ENCODE measurements around the gene SYNE1.
A peak's percentile ranks its signal among the peaks of the same experiment; 100 is the strongest.

The SYNE1 gene

DNA sequence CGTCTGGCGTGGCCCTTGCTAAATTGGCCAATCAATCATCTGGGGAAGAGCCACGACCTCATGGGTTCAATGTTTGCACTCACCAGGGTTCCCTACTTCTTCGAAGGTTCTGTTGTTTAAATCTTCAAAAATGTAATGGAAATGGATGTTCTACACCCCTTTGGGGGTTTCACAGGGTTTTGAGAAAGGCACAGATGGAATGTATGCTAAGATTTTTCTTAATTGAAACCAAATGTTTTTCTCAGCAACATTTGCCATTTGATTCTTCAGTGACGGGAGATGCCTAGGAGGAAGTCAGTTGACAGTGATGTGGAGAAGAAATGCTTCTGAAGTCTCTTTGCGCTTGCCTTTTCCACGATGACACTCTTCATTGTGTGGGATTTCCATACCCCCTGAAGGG lies 517.3 kb downstream of the SYNE1 start:
- Mint-ChIP-seq H3K4me3 (no peak overlapping the region), H3K27ac (ENCODE audit: low read depth) (peak overlapping the region; percentile 77), H3K4me1 (peaks cover 16% of the 10 kb centered on the region), H3K27me3 (no peaks in the 10 kb centered on the region), H3K36me3 (ENCODE audit: insufficient read depth) (peaks cover 50% of the 10 kb centered on the region), H3K9me3 (peaks cover 11% of the 10 kb centered on the region)
- DNase-seq (ENCODE audit: low spot score in 2 of 2) (no peak), ATAC-seq (replicated peaks; ENCODE audit: extremely low read depth, poor library complexity, severe bottlenecking) (no peak)

DNA sequence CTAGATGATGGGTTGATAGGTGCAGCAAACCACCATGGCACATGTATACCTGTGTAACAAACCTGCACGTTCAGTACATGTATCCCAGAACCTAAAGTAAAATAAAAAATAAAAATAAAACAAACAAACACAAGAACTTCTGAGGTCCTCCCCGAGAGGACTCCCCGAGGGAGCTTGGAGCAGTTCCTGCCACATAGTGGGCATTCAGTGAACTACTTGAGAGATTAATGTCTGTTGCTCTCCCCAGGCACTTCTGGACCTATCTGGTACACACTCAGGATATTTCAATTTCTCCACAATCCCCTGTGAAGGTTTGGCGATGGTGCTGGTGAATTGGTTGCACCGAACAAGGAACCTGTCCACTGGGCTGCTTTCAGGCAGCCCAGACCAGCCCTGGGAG lies 518.5 kb downstream of the SYNE1 start:
- Mint-ChIP-seq H3K4me1 (peaks cover 16% of the 10 kb centered on the region), H3K9me3 (peaks cover 11% of the 10 kb centered on the region), H3K36me3 (ENCODE audit: insufficient read depth) (peaks cover 41% of the 10 kb centered on the region)

DNA sequence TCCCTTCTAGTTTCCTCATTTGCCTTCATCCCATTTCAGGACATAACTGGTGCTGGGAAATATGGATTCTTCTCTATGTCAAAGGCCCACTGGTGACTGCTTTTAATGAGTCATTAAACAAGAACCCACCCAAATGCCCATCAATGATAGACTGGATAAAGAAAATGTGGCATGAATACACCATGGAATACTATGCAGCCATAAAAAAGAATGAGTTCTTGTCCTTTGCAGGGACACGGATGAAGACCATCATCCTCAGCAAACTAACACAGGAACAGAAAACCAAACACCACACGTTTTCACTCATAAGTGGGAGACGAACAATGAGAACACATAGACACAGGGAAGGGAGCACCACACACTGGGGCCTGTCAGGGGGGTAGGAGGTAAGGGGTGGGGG lies 518.9 kb downstream of the SYNE1 start:
- Mint-ChIP-seq H3K4me3 (no peak overlapping the region), H3K9me3 (peaks cover 11% of the 10 kb centered on the region), H3K27ac (ENCODE audit: low read depth) (no peak overlapping the region), H3K36me3 (ENCODE audit: insufficient read depth) (peaks cover 37% of the 10 kb centered on the region), H3K27me3 (no peaks in the 10 kb centered on the region), H3K4me1 (peaks cover 16% of the 10 kb centered on the region)
- DNase-seq (ENCODE audit: low spot score in 2 of 2): no peak
- ATAC-seq (replicated peaks; ENCODE audit: extremely low read depth, poor library complexity, severe bottlenecking): no peak

More for the DNA sequence above, 518.5 kb downstream of the SYNE1 start:
- DNase-seq (ENCODE audit: low spot score in 2 of 2): no peak
- no peak overlapping the region for H3K4me3 Mint-ChIP-seq
- no peak for ATAC-seq (replicated peaks; ENCODE audit: extremely low read depth, poor library complexity, severe bottlenecking)
- peak overlapping the region; percentile 77 for H3K27ac Mint-ChIP-seq (ENCODE audit: low read depth)
- no peaks in the 10 kb centered on the region for H3K27me3 Mint-ChIP-seq

DNA sequence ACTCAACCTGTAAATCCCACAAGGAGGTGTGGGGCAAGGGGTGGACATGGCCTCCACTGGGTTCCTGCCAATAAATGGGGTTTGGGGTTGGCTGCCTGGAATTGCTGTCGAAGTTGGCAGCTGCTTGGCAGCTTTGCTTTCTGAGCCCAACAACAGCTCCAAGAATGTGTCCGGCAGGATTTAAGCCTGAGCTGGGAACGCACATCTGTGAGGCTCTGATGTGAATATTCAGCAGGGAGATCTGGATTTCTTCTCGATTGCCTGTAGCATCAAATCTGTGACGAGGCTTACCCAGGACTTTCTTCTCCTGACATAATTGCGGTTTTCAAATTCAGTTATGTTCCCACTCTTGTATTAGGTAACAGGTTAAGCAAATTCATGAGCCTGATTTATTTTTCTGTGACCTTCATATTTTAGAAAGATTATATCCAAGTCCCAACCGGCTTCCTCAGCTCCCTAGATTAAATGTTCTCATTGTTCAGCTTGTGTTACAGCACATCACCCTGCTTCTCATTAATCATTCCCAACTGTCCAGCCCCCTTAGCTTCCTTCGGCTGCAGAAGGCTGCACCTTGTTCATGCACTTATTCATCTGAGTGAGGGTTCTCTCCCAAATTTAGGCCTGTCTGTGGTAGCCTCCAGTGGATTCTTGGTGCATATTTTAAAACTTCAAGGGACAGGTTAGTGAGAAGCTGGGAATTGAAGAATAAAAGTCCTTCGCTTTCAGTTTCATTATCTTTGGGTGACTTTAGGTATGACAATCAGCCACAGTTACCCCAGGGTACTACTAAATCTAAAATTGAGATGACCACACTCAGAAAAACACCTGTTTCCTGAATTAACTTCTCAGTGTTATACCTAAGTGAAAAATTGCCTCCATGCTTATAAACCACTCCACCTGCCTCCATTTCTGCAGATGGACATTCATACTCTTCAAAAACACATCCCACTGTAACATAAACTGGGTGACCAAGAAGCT lies 519.7 kb downstream of the SYNE1 start:
- H3K36me3 Mint-ChIP-seq (ENCODE audit: insufficient read depth): peaks cover 31% of the 10 kb centered on the region
- no peak for ATAC-seq (replicated peaks; ENCODE audit: extremely low read depth, poor library complexity, severe bottlenecking)
- H3K27ac Mint-ChIP-seq (ENCODE audit: low read depth): no peak overlapping the region
- H3K4me3 Mint-ChIP-seq: no peak overlapping the region
- no peaks in the 10 kb centered on the region for H3K27me3 Mint-ChIP-seq
- DNase-seq (ENCODE audit: low spot score in 2 of 2): no peak
- H3K9me3 Mint-ChIP-seq: peaks cover 11% of the 10 kb centered on the region
- peaks cover 16% of the 10 kb centered on the region for H3K4me1 Mint-ChIP-seq

DNA sequence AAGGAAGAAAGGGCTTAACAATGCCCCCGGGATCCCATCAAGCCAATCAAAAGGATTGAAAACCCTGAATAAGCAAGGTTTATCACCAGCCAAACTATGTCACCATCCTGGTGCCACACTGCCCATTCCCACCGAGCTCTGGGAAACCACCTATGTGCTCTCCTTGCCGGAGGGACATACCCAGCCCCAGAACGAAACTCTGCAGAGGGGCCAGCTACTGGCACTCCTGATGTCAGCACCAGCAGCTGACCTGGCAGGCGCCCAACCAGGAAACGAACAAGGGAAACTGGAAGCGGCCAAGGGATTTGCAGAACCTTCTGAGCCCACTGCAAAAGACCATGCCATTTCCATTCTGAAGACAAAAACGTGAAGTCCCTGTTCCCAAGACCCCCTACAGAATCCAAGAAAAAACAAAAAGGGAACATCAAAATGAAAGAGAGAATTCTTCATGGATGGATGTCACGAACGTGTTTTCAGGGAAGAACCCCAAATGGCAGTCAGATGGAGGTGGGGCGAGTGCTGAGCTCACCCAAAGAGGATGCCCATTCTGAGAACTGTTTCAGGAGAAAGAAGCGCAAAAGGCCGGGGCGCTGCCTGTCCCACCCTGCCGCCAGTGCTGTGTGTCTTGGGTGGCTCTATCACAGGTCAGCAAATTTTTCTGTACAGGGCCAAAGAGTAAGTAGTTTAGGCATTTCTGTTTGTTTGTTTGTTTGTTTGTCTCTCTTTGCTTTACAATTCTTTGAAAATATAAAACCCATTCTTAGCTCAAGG lies 524.5 kb downstream of the SYNE1 start:
- no peaks in the 10 kb centered on the region for H3K27me3 Mint-ChIP-seq
- no peaks in the 10 kb centered on the region for H3K9me3 Mint-ChIP-seq
- no peaks in the 10 kb centered on the region for H3K36me3 Mint-ChIP-seq (ENCODE audit: insufficient read depth)
- peaks cover 3% of the 10 kb centered on the region for H3K4me1 Mint-ChIP-seq
- DNase-seq (ENCODE audit: low spot score in 2 of 2) (no peak), ATAC-seq (replicated peaks; ENCODE audit: extremely low read depth, poor library complexity, severe bottlenecking) (no peak)
- no peak overlapping the region for H3K4me3 Mint-ChIP-seq
- no peak overlapping the region for H3K27ac Mint-ChIP-seq (ENCODE audit: low read depth)

GRCh38 chr6:152110886-152111820 lies 526.0 kb downstream of the SYNE1 start:
- DNase-seq (ENCODE audit: low spot score in 2 of 2): no peak

DNA sequence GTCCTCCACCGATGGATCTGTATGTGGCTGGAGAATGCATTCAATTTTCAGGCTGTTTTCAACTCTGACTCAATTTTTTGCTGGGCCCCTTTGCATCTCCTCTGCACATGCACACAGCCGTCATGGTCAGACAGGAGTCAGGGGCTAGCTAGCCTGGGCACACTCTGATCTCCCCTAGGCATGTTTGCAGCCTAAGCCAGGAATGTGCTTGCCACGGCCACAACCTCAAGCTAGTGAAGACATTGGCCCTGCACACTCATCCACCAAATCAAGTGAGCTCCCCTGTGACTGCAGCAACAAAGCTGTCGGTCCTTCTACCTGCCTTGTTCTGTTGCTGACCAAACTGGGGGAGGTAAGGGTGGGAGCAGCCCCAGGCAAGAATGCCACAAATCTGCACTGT lies 529.2 kb downstream of the SYNE1 start:
- Mint-ChIP-seq H3K4me3 (no peak overlapping the region), H3K27ac (ENCODE audit: low read depth) (no peak overlapping the region), H3K27me3 (no peaks in the 10 kb centered on the region), H3K9me3 (no peaks in the 10 kb centered on the region), H3K4me1 (no peaks in the 10 kb centered on the region), H3K36me3 (ENCODE audit: insufficient read depth) (no peaks in the 10 kb centered on the region)
- no peak for ATAC-seq (replicated peaks; ENCODE audit: extremely low read depth, poor library complexity, severe bottlenecking)
- DNase-seq (ENCODE audit: low spot score in 2 of 2): no peak

More at GRCh38 chr6:152110886-152111820, 526.0 kb downstream of the SYNE1 start:
- no peak overlapping the region for H3K27ac Mint-ChIP-seq (ENCODE audit: low read depth)
- no peaks in the 10 kb centered on the region for H3K4me1 Mint-ChIP-seq
- H3K4me3 Mint-ChIP-seq: no peak overlapping the region
- ATAC-seq (replicated peaks; ENCODE audit: extremely low read depth, poor library complexity, severe bottlenecking): no peak
- H3K27me3 Mint-ChIP-seq: no peaks in the 10 kb centered on the region
- H3K36me3 Mint-ChIP-seq (ENCODE audit: insufficient read depth): no peaks in the 10 kb centered on the region
- no peaks in the 10 kb centered on the region for H3K9me3 Mint-ChIP-seq

DNA sequence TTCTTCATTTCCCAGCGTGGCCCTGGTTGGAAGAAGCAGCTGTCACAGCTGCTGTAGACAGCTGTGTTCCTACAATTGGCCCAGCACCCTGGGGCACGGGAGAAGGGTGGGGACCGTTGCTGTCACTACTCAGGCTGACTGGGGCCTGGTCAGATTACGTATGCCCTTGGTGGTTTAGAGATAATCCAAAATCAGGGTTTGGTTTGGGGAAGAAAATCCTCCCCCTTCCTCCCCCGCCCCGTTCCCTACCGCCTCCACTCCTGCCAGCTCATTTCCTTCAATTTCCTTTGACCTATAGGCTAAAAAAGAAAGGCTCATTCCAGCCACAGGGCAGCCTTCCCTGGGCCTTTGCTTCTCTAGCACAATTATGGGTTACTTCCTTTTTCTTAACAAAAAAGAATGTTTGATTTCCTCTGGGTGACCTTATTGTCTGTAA lies 537.0 kb downstream of the SYNE1 start:
- Mint-ChIP-seq H3K4me3 (no peak overlapping the region), H3K36me3 (ENCODE audit: insufficient read depth) (no peaks in the 10 kb centered on the region), H3K27ac (ENCODE audit: low read depth) (no peak overlapping the region), H3K4me1 (no peaks in the 10 kb centered on the region), H3K9me3 (no peaks in the 10 kb centered on the region), H3K27me3 (no peaks in the 10 kb centered on the region)
- ATAC-seq (replicated peaks; ENCODE audit: extremely low read depth, poor library complexity, severe bottlenecking) (no peak), DNase-seq (ENCODE audit: low spot score in 2 of 2) (no peak)

GRCh38 chr6:152099446-152100182 lies 537.5 kb downstream of the SYNE1 start:
- no peaks in the 10 kb centered on the region for H3K9me3 Mint-ChIP-seq
- no peak overlapping the region for H3K4me3 Mint-ChIP-seq
- DNase-seq (ENCODE audit: low spot score in 2 of 2): no peak
- no peaks in the 10 kb centered on the region for H3K27me3 Mint-ChIP-seq
- H3K4me1 Mint-ChIP-seq: no peaks in the 10 kb centered on the region
- H3K27ac Mint-ChIP-seq (ENCODE audit: low read depth): no peak overlapping the region
- no peaks in the 10 kb centered on the region for H3K36me3 Mint-ChIP-seq (ENCODE audit: insufficient read depth)
- ATAC-seq (replicated peaks; ENCODE audit: extremely low read depth, poor library complexity, severe bottlenecking): no peak

GRCh38 chr6:152098683-152099082 lies 538.5 kb downstream of the SYNE1 start:
- Mint-ChIP-seq H3K4me3 (no peak overlapping the region), H3K36me3 (ENCODE audit: insufficient read depth) (no peaks in the 10 kb centered on the region), H3K27ac (ENCODE audit: low read depth) (no peak overlapping the region), H3K27me3 (no peaks in the 10 kb centered on the region), H3K9me3 (no peaks in the 10 kb centered on the region), H3K4me1 (no peaks in the 10 kb centered on the region)
- DNase-seq (ENCODE audit: low spot score in 2 of 2): no peak
- ATAC-seq (replicated peaks; ENCODE audit: extremely low read depth, poor library complexity, severe bottlenecking): no peak

GRCh38 chr6:152096863-152097496 lies 540.2 kb downstream of the SYNE1 start:
- Mint-ChIP-seq H3K4me1 (no peaks in the 10 kb centered on the region), H3K9me3 (no peaks in the 10 kb centered on the region), H3K27me3 (no peaks in the 10 kb centered on the region), H3K27ac (ENCODE audit: low read depth) (no peak overlapping the region), H3K36me3 (ENCODE audit: insufficient read depth) (no peaks in the 10 kb centered on the region), H3K4me3 (no peak overlapping the region)
- ATAC-seq (replicated peaks; ENCODE audit: extremely low read depth, poor library complexity, severe bottlenecking) (no peak), DNase-seq (ENCODE audit: low spot score in 2 of 2) (no peak)

Measured in central memory CD8-positive, alpha-beta T cell (primary cell).